Thymus (tissue), 11 donors: ENCODE data around the gene EPHA1. TPM values are rescaled to one million over a fixed set of nuclear protein-coding genes. Genes with fewer than 3 reads are reported as not detected.
"Not testable (repeated sequence)": the region's sequence is repeated elsewhere in the genome, so short reads cannot be mapped to it uniquely, and the experiment has no call there.

ENCODE experiments used
- DNase-seq, 9 donors: peaks; one replicate each; pipeline ENCODE4 v3.0.0-alpha.2; 2013; ENCODE audit warnings: low spot score in 9 of 9, low read depth in 6 of 9, missing footprints in 1 of 9
- H3K27ac ChIP-seq, 2 donors: one replicate each; pipeline ENCODE4 v1.5.1; 2013; ENCODE audit warnings: control low read depth in 1 of 2, low read depth in 1 of 2, low read length in 1 of 2, mild to moderate bottlenecking in 1 of 2, moderate library complexity in 1 of 2
- H3K27me3 ChIP-seq, 2 donors: one replicate each; pipeline ENCODE4 v1.5.1; 2013; ENCODE audit warnings: low read length in 1 of 2; ENCODE audit not compliant: control insufficient read depth in 2 of 2, insufficient read depth in 1 of 2
- H3K36me3 ChIP-seq, 2 donors: one replicate each; pipeline ENCODE4 v1.5.1; 2013; ENCODE audit warnings: low read length in 1 of 2, mild to moderate bottlenecking in 1 of 2, moderate library complexity in 1 of 2; ENCODE audit not compliant: control insufficient read depth in 2 of 2, insufficient read depth in 2 of 2
- H3K4me1 ChIP-seq, 2 donors: one replicate each; pipeline ENCODE4 v1.5.1; 2013; ENCODE audit warnings: low read length in 2 of 2; ENCODE audit not compliant: control insufficient read depth in 2 of 2, insufficient read depth in 2 of 2
- H3K4me3 ChIP-seq, 2 donors: one replicate each; pipeline ENCODE4 v1.5.1; 2013; ENCODE audit warnings: low read length in 2 of 2, control low read depth in 1 of 2, mild to moderate bottlenecking in 1 of 2
- H3K9me3 ChIP-seq, 2 donors: one replicate each; pipeline ENCODE4 v1.5.1; 2013; ENCODE audit warnings: low read length in 1 of 2, mild to moderate bottlenecking in 1 of 2; ENCODE audit not compliant: control insufficient read depth in 2 of 2, insufficient read depth in 1 of 2
- WGBS: extraction: QIAGEN DNeasy Blood & Tissue Kit; methylation state at CpG from one replicate; pipeline ENCODE4 v1.1.7; 2013; 5-methylcytosine and 5-hydroxymethylcytosine counted together
- polyA plus RNA-seq: library from polyadenylated mRNA; stranded (reverse); fragments of 200-250 nt; gene quantifications from one replicate; pipeline ENCODE4 v1.2.3, GENCODE V29; 2013
- total RNA-seq: library from RNA; stranded (reverse); fragments of 120-200 nt; gene quantifications from one replicate; pipeline ENCODE4 v1.2.4, GENCODE V29; 2013
- donor health status: healthy.

EPHA1 gene
- total and polyA plus RNA-seq, 2 donors, result 12.5 to 34.3 TPM

GRCh38 chr7:143420624-143421023 is 12.0 kb upstream of the EPHA1 start:
- WGBS, result 61% methylated on average over 3 of the region's 3 CpGs
- DNase-seq, H3K9me3 ChIP-seq, H3K27ac ChIP-seq, H3K27me3 ChIP-seq, H3K4me3 ChIP-seq, H3K4me1 ChIP-seq: not testable (repeated sequence)
- peaks cover 0 to 16% of the 10 kb centered on the region in 2 donors for H3K36me3 ChIP-seq

DNA sequence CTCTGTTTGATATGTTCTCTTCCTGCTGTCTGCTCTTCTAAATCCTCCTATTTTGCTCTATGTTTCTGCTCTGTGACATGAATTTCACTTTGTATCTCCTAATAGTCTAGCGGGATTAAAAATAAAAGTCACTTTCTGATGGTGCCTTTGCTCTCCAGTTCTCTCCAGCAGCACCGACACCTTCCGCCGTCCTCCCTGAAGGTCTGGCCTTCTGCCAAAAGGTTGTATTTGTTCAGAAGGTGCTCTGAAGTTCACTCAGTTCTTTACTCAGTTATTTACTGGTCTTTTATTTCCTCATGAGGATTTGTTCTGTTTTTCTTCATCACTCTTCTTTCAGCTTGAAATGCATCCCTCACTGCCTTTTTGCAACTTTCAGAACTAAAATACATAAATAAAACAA is 11.2 kb upstream of the EPHA1 start:
- DNase-seq, result no peak
- Histone ChIP-seq H3K36me3 (peaks cover 0 to 16% of the 10 kb centered on the region in 2 donors), H3K4me3 (no peak overlapping the region), H3K4me1 (peaks cover 0 to 5% of the 10 kb centered on the region in 2 donors), H3K27ac (no peak overlapping the region), H3K9me3 (no peaks in the 10 kb centered on the region), H3K27me3 (no peaks in the 10 kb centered on the region)
- WGBS, result 75% methylated on average over 4 of the region's 4 CpGs

DNA sequence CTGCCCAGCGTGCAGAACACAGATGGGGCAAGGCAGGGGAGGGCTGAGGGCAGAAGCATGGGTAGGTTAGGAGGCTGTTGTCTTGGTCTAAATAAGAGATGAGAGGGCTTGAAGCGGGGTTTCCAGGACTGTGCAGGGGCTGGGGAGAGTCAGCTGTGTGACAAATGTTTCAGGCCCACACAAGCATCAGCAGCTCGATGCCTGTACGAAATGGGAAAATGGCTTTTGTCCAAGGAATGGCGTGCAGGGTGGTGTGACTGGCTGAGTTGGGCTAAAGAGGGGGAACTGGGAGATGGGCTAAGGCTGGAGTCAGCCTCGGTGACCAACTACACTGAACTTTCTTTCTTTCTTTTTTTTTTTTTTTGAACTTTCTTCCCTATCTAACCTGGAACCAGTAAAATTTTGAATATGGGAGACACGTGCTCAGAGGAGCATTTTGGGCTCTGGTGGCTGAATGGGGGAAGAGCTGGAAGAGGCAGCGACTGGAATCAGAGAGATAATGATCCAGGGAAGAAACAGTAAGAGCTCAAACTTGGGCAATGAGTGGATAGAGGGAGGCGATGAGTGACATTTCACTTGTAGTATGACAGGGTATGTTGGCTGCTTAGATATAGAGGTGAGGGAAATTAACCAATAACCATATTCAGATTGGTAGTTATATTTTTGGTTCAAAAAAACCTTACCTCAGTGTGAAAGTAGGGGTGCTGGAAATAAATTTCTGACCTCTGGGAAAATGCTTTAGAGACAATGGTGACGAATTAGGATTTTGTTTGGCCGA is 10.2 kb upstream of the EPHA1 start:
- H3K4me3 ChIP-seq, result no peak overlapping the region
- 94% methylated on average over 11 of the region's 11 CpGs for WGBS
- peaks cover 0 to 16% of the 10 kb centered on the region in 2 donors for H3K36me3 ChIP-seq
- H3K4me1 ChIP-seq, result peaks cover 0 to 5% of the 10 kb centered on the region in 2 donors
- H3K27me3 ChIP-seq, result no peaks in the 10 kb centered on the region
- no peaks in the 10 kb centered on the region for H3K9me3 ChIP-seq
- DNase-seq, result no peak
- H3K27ac ChIP-seq, result peak overlapping the region in 1 of 2 donors; percentile 1

GRCh38 chr7:143417734-143418383 is 9.2 kb upstream of the EPHA1 start:
- no peaks in the 10 kb centered on the region for H3K27me3 ChIP-seq
- H3K9me3 ChIP-seq, result no peaks in the 10 kb centered on the region
- peaks cover 0 to 14% of the 10 kb centered on the region in 2 donors for H3K36me3 ChIP-seq
- no peak overlapping the region for H3K27ac ChIP-seq
- H3K4me1 ChIP-seq, result peaks cover 0 to 5% of the 10 kb centered on the region in 2 donors
- no peak for DNase-seq
- H3K4me3 ChIP-seq, result no peak overlapping the region
- WGBS, result 67% methylated on average over 1 of the region's 1 CpG

DNA sequence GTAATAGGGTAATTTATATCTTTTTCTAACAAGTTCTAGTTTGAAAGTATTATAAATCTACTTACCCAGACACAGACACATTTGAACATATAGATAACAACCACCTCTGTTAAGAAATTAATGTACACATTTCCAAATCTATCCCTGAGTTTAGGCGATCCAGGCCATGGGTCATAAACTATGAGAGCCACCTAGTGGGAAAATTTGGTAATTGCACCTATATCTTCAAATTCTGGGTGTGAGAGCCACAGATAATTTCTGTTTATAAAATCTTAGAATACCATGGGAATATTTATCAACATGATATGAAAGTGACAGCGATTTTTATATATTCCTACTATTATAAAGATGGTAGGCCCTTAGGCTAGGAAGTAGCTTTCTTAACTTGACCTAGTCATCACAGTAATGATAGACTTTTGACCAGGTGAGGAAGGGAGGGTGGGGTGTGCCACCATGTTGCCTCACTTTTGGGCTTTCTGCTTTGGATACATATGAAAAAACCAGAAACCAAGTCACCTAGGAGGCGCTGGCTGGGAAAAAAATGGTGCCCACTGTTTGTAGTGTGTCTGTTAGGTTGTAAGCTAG is 8.0 kb upstream of the EPHA1 start:
- Histone ChIP-seq H3K27ac (peak overlapping the region; percentile 0 to 42), H3K4me1 (peaks cover 0 to 5% of the 10 kb centered on the region in 2 donors)

DNA sequence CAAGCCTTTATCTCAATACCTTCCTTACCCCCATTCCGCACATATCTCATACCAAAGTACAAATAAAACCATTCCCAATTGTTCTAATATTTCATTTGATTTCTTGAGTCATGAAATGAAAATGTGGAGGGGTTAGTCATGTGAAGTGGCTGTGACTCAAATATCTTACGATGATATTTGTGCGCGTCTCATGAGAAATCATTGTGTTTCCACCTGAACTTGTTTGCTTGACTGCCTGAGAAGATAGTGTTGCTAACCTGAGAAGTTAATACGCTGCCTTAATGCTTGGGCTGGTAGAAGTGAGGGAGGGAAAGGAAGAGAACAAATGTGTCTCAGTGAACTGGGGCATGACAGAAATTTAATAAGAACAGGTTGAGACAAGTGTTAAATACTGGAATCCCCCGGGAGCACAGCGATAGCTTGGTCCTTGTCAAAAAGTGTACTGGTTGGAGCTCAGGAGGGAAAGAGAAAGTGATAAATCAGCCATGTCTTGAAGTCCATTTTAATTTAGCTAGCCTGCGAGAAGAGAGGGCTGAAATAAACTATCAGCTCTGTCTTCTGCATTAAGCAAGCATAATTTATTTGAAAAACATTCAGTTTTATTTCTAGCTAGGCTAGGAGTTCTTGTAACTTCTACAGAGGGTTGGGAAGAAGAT is 7.2 kb upstream of the EPHA1 start:
- Histone ChIP-seq H3K27me3 (no peaks in the 10 kb centered on the region), H3K4me1 (peaks cover 0 to 5% of the 10 kb centered on the region in 2 donors), H3K36me3 (peaks cover 0 to 10% of the 10 kb centered on the region in 2 donors), H3K27ac (peak overlapping the region; percentile 2 to 66), H3K9me3 (no peaks in the 10 kb centered on the region), H3K4me3 (no peak overlapping the region)
- DNase-seq, result peak in 1 of 9 donors; percentile 35
- 91% methylated on average over 8 of the region's 8 CpGs for WGBS

More for the DNA sequence above, 8.0 kb upstream of the EPHA1 start:
- Histone ChIP-seq H3K9me3 (no peaks in the 10 kb centered on the region), H3K27me3 (no peaks in the 10 kb centered on the region), H3K36me3 (peaks cover 0 to 13% of the 10 kb centered on the region in 2 donors), H3K4me3 (no peak overlapping the region)
- 31% methylated on average over 3 of the region's 3 CpGs for WGBS
- peak in 6 of 9 donors; percentile 34 to 77 (median 57) for DNase-seq

GRCh38 chr7:143415209-143415608 is 6.6 kb upstream of the EPHA1 start:
- not testable (repeated sequence) for H3K4me1 ChIP-seq, H3K36me3 ChIP-seq, H3K9me3 ChIP-seq, DNase-seq, H3K4me3 ChIP-seq, H3K27me3 ChIP-seq
- WGBS, result 94% methylated on average over 7 of the region's 7 CpGs
- peak overlapping the region in 1 of 2 donors; percentile 59 for H3K27ac ChIP-seq

DNA sequence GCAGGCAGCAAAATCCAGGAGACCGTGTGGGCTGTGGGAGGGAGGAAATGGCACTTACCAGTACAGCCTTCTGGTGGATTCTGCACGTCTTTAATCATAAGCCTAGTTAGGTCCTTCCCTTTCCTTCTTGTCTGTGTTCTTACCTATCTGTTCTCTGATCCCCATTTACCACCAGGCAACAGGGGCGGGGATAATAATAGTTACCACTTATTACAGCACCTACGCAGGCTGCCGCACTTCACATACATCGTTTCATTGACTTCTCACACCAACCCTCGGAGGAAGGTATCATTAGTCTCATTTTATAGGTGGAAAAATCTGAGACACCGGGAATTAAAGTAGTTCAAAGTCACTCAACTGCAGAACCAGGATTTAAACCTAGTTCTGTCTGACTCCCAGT is 4.5 kb upstream of the EPHA1 start:
- H3K4me1 ChIP-seq, result peaks cover 10 to 21% of the 10 kb centered on the region in 2 donors
- peak overlapping the region in 1 of 2 donors; percentile 18 for H3K27ac ChIP-seq
- H3K27me3 ChIP-seq, result no peaks in the 10 kb centered on the region
- no peak overlapping the region for H3K4me3 ChIP-seq
- no peaks in the 10 kb centered on the region for H3K36me3 ChIP-seq
- 92% methylated on average over 8 of the region's 8 CpGs for WGBS
- H3K9me3 ChIP-seq, result no peaks in the 10 kb centered on the region
- DNase-seq, result no peak
